K562 (cell line): Measurements from ENCODE around the gene PSMC3IP. TPM values are rescaled to one million over a fixed set of nuclear protein-coding genes. Genes with fewer than 3 reads are reported as not detected.
A peak's percentile ranks its signal among the peaks of the same experiment; 100 is the strongest.

Experiments used
- BRCA1 ChIP-seq, 2 experiments: fragments of 450-650 bp in 1 of 2; sonication (generic) in 1 of 2; formaldehyde crosslinking in 1 of 2; IDR thresholded peaks; 2 replicates each; pipeline versions ENCODE4 v1.5.0 to v1.6.1; 2017 to 2020; ENCODE audit warnings: mild to moderate bottlenecking in 1 of 2, missing genetic modification reagents in 1 of 2
- CBX5 ChIP-seq: IDR thresholded peaks from 2 replicates; pipeline ENCODE4 v1.6.1; 2014; ENCODE audit warnings: low read depth, borderline replicate concordance
- CEBPG ChIP-seq, 3 experiments: fragments of 200-800 bp in 1 of 3; sonication (Bioruptor generic) in 1 of 3; sonication (generic) in 1 of 3; formaldehyde crosslinking in 1 of 3; IDR thresholded peaks in 2 of 3; conservative IDR thresholded peaks in 1 of 3; 2 replicates each; pipeline versions ENCODE4 v1.6.1 to v1.8.0; 2016 to 2022; ENCODE audit warnings: missing compliant biosample characterization in 2 of 3, missing genetic modification characterization in 2 of 3, mild to moderate bottlenecking in 1 of 3, missing genetic modification reagents in 1 of 3
- ESRRA ChIP-seq: fragments of 450-650 bp; IDR thresholded peaks from 2 replicates; pipeline ENCODE4 v1.6.1; 2014; ENCODE audit warnings: low read depth, mild to moderate bottlenecking, moderate library complexity, borderline replicate concordance
- FUS ChIP-seq: fragments of 200-400 bp; formaldehyde crosslinking; optimal IDR thresholded peaks from 2 replicates; pipeline ENCODE3; 2017; ENCODE audit warnings: low read depth, low read length
- GABPB1 ChIP-seq: sonication (generic); formaldehyde crosslinking; IDR thresholded peaks from 2 replicates; pipeline ENCODE4 v1.8.0; 2022; ENCODE audit warnings: mild to moderate bottlenecking, missing genetic modification reagents
- HLTF ChIP-seq: fragments of 450-650 bp; IDR thresholded peaks from 2 replicates; pipeline ENCODE4 v1.6.1; 2016
- KLF1 ChIP-seq: fragments of 450-650 bp; IDR thresholded peaks from 2 replicates; pipeline ENCODE4 v1.6.1; 2016; ENCODE audit warnings: missing genetic modification characterization, missing compliant biosample characterization
- KLF6 ChIP-seq: fragments of 250-450 bp; sonication (Bioruptor Pico); IDR thresholded peaks from 2 replicates; pipeline ENCODE4 v1.4.0; 2020; ENCODE audit warnings: mild to moderate bottlenecking, moderate library complexity, borderline replicate concordance
- MECOM ChIP-seq: fragments of 250-450 bp; sonication (Bioruptor Pico); IDR thresholded peaks from 2 replicates; pipeline ENCODE4 v1.8.0; 2022; ENCODE audit warnings: inconsistent platforms
- MED1 ChIP-seq: sonication (generic); formaldehyde crosslinking; IDR thresholded peaks from 2 replicates; pipeline ENCODE4 v1.8.1; 2023; ENCODE audit warnings: missing genetic modification reagents, borderline replicate concordance
- MTA3 ChIP-seq: fragments of 450-650 bp; formaldehyde crosslinking; IDR thresholded peaks from 2 replicates; pipeline ENCODE4 v1.6.1; 2017; ENCODE audit warnings: mild to moderate bottlenecking, borderline replicate concordance
- NBN ChIP-seq: fragments of 450-650 bp; IDR thresholded peaks from 2 replicates; pipeline ENCODE4 v1.6.1; 2016; ENCODE audit warnings: low read depth, mild to moderate bottlenecking
- PHF8 ChIP-seq: fragments of 200-600 bp; sonication (generic); IDR thresholded peaks from 2 replicates; pipeline ENCODE4 v1.6.1; 2012; ENCODE audit warnings: mixed run types, mild to moderate bottlenecking, inconsistent platforms, low read length, moderate library complexity, borderline replicate concordance
- POLR2B ChIP-seq: fragments of 450-650 bp; IDR thresholded peaks from 2 replicates; pipeline ENCODE4 v1.6.1; 2018; ENCODE audit warnings: low read depth; ENCODE audit not compliant: partially characterized antibody
- PURB ChIP-seq: sonication (generic); formaldehyde crosslinking; IDR thresholded peaks from 2 replicates; pipeline ENCODE4 v1.9.0; 2021; ENCODE audit warnings: low read depth, mild to moderate bottlenecking, missing genetic modification reagents
- RUNX1 ChIP-seq: sonication (generic); IDR thresholded peaks from 2 replicates; pipeline ENCODE4 v1.6.1; 2016; ENCODE audit warnings: antibody characterized with exemption, low read depth
- SIX5 ChIP-seq, 2 experiments: IDR thresholded peaks; 2 replicates each; pipeline ENCODE4 v1.6.1; 2011; ENCODE audit warnings: low read length in 2 of 2, borderline replicate concordance in 1 of 2, low read depth in 1 of 2, mild to moderate bottlenecking in 1 of 2, moderate library complexity in 1 of 2; ENCODE audit not compliant: insufficient read depth in 1 of 2
- SP1 ChIP-seq: sonication (generic); formaldehyde crosslinking; IDR thresholded peaks from 2 replicates; pipeline ENCODE4 v1.8.1; 2022; ENCODE audit warnings: mild to moderate bottlenecking, missing genetic modification reagents
- TOE1 ChIP-seq, 2 experiments: fragments of 450-650 bp in 1 of 2; sonication (generic) in 1 of 2; formaldehyde crosslinking in 1 of 2; IDR thresholded peaks; 2 replicates each; pipeline versions ENCODE4 v1.7.1 to v1.8.0; 2016 to 2022; ENCODE audit warnings: borderline replicate concordance in 2 of 2, mild to moderate bottlenecking in 2 of 2, antibody characterized with exemption in 1 of 2, inconsistent platforms in 1 of 2, low read depth in 1 of 2, missing genetic modification reagents in 1 of 2, moderate library complexity in 1 of 2
- ZNF165 ChIP-seq: fragments of 250-450 bp; sonication (Bioruptor Pico); IDR thresholded peaks from 2 replicates; pipeline ENCODE4 v1.4.0; 2020; ENCODE audit warnings: borderline replicate concordance
- ZNF644 ChIP-seq: fragments of 200-800 bp; sonication (Bioruptor generic); IDR thresholded peaks from 2 replicates; pipeline ENCODE4 v1.6.1; 2016; ENCODE audit warnings: low read depth, missing genetic modification characterization, missing compliant biosample characterization
- ZNF75A ChIP-seq: fragments of 450-650 bp; formaldehyde crosslinking; IDR thresholded peaks from 2 replicates; pipeline ENCODE4 v1.4.0; 2020; ENCODE audit warnings: mild to moderate bottlenecking
- polyA plus RNA-seq, 8 experiments: library from polyadenylated mRNA; depleted of rRNA in 4 of 8; stranded (reverse) in 5 of 8; unstranded in 3 of 8; fragments of >200 nt; fragmentation: Nextera tagmentation in 2 of 8; fragmentation: Illumina TruSeq in 1 of 8; extraction: Ambion mirVana in 2 of 8; extraction: Trizol in 1 of 8; gene quantifications; 2 replicates each; pipeline versions ENCODE4 v1.2.1 to v1.2.3, GENCODE V29; 2011 to 2014; ENCODE audit warnings: inconsistent platforms in 1 of 8, missing spikeins in 1 of 8
- total RNA-seq, 7 experiments: library from RNA; depleted of rRNA in 6 of 7; stranded (reverse); fragments of >200 nt in 6 of 7; fragmentation: Illumina TruSeq in 2 of 7; extraction: Trizol in 2 of 7; gene quantifications; 2 replicates each; pipeline versions ENCODE4 v1.2.1 to v1.2.3, GENCODE V29; 2011 to 2021; ENCODE audit warnings: low replicate concordance in 1 of 7
- TF ChIP-seq, protein P1 (sequence below): IDR thresholded peaks from 2 replicates; pipeline ENCODE4 v1.6.1; 2014; ENCODE audit warnings: antibody characterized with exemption
- TF ChIP-seq, protein P2 (sequence below): fragments of 450-650 bp; formaldehyde crosslinking; IDR thresholded peaks from 2 replicates; pipeline ENCODE4 v1.4.0; 2020; ENCODE audit warnings: mild to moderate bottlenecking, moderate library complexity

PSMC3IP gene
- total and polyA plus RNA-seq, 9 of the 15 experiments (the other 6 are each of a cell fraction or from before 2014, with no cell fraction given): 13.8 to 65.6 (median 32.8) TPM

DNA sequence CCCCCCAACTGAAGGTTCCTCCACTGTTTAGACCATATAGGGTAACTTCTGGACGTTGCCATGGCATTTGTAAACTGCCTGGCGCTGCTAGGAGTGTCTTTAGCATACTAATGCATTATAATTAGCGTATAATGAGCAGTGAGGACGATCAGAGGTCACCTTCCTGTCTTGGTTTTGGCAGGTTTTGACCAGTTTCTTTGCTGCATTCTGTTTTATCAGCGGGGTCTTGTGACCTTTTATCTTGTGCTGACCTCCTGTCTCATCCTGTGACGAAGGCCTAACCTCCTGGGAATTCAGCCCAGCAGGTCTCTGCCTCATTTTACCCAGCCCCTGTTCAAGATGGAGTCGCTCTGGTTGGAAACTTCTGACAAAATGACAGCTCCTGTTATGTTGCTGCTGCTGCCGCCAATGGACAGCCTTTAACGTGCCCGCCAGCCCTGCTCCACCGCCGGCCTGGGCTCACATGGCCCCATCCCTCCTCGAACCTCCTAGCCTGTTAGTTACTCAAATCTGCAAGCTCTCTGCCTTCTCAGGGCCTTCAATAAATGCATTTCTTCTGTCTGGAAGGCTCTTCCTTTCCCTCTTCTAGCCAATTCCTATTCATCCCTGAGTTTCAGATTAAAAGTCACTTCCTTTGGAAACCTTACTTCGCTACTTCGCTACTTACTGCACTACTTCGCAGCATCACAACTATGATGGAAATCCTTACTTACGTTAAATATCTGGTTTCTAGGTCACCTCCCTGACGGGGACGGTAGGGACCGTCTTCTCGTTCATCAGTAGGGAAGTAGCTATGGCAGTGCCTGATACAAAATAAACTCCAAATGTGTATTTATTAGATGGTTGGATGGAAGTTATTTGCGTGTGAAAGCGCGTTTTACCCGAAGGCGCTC, 42.1 kb downstream of the PSMC3IP start (continued):
- TF ChIP-seq MECOM (peak; percentile 96), PURB (CRISPR knock-in tag) (no peak), ZNF165 (CRISPR knock-in tag) (peak; percentile 96), CBX5 (no peak), RUNX1 (no peak), HLTF (no peak), TOE1 (IDR thresholded peaks at IDR 0.05; ENCODE audit: borderline replicate concordance) (no peak), TOE1 (CRISPR knock-in tag; IDR thresholded peaks at IDR 0.05; ENCODE audit: borderline replicate concordance, low read depth) (no peak), POLR2B (peak; percentile 57), ZNF75A (CRISPR knock-in tag) (peak; percentile 34; the same call in 1 of the 2 replicates), NBN (peak; percentile 60; the same call in 1 of the 2 replicates), SIX5 (IDR thresholded peaks at IDR 0.05; ENCODE audit: borderline replicate concordance in 1 of 2, insufficient read depth in 1 of 2, low read depth in 1 of 2, low read length in 2 of 2) (no peak), ZNF644 (tag) (peak; percentile 99), KLF6 (CRISPR knock-in tag) (peak; percentile 98), KLF1 (tag) (peak; percentile 35; the same call in 1 of the 2 replicates), MED1 (CRISPR knock-in tag) (no peak), PHF8 (peak; percentile 30; the same call in 1 of the 2 replicates), BRCA1 (IDR thresholded peaks at IDR 0.05) (no peak), BRCA1 (CRISPR knock-in tag; IDR thresholded peaks at IDR 0.05) (no peak), SP1 (no peak), ESRRA (peak; percentile 73), GABPB1 (CRISPR knock-in tag) (no peak), MTA3 (no peak; the same call in none of the 2 replicates), CEBPG (CRISPR knock-in tag; IDR thresholded peaks at IDR 0.05) (no peak), CEBPG (tag; conservative IDR thresholded peaks at IDR 0.05 in 1 of 2, IDR thresholded peaks at IDR 0.05 in 1 of 2) (no peak), FUS (no peak)
- TF ChIP-seq, protein P1, sequence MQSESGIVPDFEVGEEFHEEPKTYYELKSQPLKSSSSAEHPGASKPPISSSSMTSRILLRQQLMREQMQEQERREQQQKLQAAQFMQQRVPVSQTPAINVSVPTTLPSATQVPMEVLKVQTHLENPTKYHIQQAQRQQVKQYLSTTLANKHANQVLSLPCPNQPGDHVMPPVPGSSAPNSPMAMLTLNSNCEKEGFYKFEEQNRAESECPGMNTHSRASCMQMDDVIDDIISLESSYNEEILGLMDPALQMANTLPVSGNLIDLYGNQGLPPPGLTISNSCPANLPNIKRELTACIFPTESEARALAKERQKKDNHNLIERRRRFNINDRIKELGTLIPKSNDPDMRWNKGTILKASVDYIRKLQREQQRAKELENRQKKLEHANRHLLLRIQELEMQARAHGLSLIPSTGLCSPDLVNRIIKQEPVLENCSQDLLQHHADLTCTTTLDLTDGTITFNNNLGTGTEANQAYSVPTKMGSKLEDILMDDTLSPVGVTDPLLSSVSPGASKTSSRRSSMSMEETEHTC: no peak
- TF ChIP-seq, protein P2, sequence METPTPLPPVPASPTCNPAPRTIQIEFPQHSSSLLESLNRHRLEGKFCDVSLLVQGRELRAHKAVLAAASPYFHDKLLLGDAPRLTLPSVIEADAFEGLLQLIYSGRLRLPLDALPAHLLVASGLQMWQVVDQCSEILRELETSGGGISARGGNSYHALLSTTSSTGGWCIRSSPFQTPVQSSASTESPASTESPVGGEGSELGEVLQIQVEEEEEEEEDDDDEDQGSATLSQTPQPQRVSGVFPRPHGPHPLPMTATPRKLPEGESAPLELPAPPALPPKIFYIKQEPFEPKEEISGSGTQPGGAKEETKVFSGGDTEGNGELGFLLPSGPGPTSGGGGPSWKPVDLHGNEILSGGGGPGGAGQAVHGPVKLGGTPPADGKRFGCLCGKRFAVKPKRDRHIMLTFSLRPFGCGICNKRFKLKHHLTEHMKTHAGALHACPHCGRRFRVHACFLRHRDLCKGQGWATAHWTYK: peak; percentile 96; the same call in 1 of the 2 replicates
